Amygdala (tissue), 56 donors: Measurements from ENCODE around the gene HIVEP3.
"Not testable (repeated sequence)": the region's sequence is repeated elsewhere in the genome, so short reads cannot be mapped to it uniquely, and the experiment has no call there.

Experiments
- DNase-seq, 56 donors: peaks; one replicate each; lab custom pipeline; 2025; lab: John Stamatoyannopoulos, UW

The HIVEP3 gene

GRCh38 chr1:41918450-41919043 lies at the start of gene HIVEP3:
Gene HIVEP3, minus strand, starts transcription at chr1:41918922.
- peak in 24 of 56 donors; percentile 4 to 67 (median 30) for DNase-seq

GRCh38 chr1:41964400-41964799 lies 45.7 kb upstream of the HIVEP3 start:
- no peak for DNase-seq

GRCh38 chr1:41963636-41964035 lies 44.9 kb upstream of the HIVEP3 start:
- no peak for DNase-seq

- DNase-seq = no peak
These were observed 39.4 kb upstream of the HIVEP3 start for GRCh38 chr1:41958015-41958673.

- DNase-seq = no peak
These were observed 38.8 kb upstream of the HIVEP3 start for GRCh38 chr1:41957568-41957967.

DNA sequence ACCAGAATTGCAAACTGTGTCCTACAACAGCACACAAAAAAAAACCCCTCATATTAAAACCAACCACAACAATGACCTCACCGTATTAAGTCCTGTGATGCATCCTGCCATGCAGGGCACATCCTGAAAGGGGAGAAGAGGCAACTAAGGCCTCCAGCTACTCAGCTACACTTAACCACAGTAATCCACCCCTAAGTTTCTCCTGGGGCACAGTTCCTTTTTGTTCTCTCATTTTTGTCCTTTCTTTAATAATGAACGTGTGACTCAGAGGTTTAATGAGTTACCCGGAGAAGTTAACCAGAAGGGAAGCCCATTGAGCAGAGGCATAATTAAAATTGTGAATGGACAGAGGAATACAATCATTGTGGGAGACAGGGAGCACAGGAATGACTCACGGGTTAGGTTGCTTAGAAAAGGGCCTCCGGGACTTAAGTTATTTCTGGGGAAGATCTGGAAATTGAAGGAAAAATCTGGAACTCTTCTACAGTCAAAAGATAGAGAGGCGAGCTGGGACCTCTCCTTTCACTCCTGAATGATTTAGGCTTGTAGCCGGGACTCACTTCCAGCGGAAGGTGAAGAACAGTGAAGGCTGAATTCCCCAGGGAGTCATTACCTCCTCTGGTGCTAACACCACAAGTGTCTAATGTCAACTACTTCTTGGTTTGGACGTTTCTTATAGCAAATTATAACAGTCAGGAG lies 36.9 kb upstream of the HIVEP3 start:
- no peak for DNase-seq

GRCh38 chr1:41954533-41954944 lies 35.8 kb upstream of the HIVEP3 start:
- no peak for DNase-seq

DNA sequence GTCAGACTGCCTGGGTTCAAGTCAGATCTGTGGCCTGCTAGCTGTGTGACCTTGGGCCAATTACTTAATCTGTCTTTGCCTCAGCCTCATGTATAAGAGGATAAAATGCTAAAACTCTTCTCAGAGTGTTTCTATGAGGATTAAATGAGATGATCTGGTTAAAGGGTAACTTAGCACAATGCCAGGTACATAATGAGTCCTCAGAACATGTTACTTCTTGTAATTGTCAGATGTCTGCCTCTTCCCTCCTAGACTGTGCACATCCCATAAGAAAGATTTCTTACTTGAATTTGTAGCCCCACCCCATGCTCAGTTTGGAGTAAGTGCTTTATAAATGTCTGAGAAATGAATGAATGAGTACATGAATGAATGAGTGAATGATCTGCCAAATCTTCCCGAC lies 34.6 kb upstream of the HIVEP3 start:
- DNase-seq = no peak

- DNase-seq = no peak
These were observed 33.5 kb upstream of the HIVEP3 start for GRCh38 chr1:41952208-41952607.

- DNase-seq = not testable (repeated sequence)
These were observed 32.8 kb upstream of the HIVEP3 start for GRCh38 chr1:41951492-41951891.

DNA sequence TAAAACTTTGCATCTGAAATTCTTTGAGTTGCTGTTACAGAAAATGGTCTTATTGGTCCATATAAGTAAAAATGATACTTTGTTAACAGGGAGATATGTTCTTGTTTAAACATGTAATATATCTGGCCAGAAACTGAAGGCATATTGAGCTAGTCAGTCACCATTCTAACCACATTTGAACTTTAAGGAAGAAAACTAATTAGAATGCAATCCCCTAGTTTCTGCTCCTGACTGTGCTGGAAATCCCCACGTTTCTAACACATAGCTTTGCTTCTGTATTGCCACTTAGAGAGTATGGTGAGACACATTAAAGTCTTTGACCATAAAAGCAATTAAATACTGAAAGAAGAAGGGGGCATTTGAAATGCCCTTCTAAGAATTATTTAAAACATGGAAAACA lies 32.1 kb upstream of the HIVEP3 start:
- DNase-seq = no peak

- not testable (repeated sequence) for DNase-seq
These were observed 27.2 kb upstream of the HIVEP3 start for GRCh38 chr1:41945946-41946345.

DNA sequence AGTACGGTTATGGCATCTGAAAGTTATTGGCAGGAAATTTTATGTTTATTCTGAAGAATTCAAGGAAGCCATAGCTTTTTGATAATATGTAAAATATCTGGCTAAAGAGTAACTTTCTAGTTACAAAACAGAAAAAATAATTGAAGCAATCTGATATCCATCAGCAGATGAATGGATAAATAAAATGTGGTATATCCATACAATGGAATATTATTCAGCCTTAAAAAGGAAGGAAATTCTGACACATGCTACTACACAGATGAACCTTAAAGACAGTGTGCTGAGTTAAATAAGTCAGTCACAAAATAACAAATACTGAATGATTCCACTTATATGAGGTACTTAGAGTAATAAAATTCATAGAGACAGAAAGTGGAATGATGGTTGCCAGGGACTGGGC lies 25.0 kb upstream of the HIVEP3 start:
- no peak for DNase-seq

GRCh38 chr1:41942278-41942677 lies 23.6 kb upstream of the HIVEP3 start:
- no peak for DNase-seq

GRCh38 chr1:41941381-41941780 lies 22.7 kb upstream of the HIVEP3 start:
- no peak for DNase-seq

GRCh38 chr1:41939194-41939593 lies 20.5 kb upstream of the HIVEP3 start:
- DNase-seq = no peak

DNA sequence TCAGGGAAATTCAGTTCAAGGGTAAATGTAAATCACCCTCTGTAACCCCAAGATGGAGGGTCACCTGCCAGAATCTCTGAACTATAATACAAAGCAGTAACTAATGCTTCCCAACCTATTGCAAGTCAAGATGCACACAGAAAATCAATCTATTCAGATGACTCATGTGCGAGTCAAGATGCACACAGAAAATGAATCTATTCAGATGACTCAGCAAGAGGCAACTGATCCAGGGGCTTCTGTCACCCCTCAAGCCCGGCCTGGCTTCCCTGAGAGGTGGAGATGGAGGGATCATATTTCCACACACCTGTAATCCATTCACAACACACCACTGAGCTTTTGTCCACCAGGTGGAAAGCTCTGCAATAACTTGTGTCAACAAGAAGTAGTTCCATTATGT lies 17.4 kb upstream of the HIVEP3 start:
- DNase-seq = no peak

GRCh38 chr1:41935226-41935625 lies 16.5 kb upstream of the HIVEP3 start:
- DNase-seq = peak in 3 of 56 donors; percentile 2 to 9 (median 6)

GRCh38 chr1:41933106-41933505 lies 14.4 kb upstream of the HIVEP3 start:
- no peak for DNase-seq

DNA sequence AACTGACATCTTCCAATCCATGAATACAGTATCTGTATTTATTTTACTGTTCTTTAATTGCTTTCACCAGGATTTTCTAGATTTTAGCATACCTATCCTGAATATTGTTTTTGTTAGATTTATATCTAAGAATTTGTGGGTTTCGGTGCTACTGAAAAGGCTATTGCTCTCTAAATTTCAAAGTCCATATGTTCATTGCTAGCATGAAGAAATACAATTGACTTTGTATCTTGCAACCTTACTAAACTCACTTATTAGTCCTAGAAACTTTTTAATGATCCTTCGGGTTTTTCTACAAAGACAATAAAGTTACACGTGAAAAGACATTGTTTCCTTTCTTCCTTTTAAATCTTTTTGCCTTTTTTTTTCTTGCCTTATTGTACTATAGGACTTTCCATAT lies 12.9 kb upstream of the HIVEP3 start:
- no peak for DNase-seq

GRCh38 chr1:41927118-41927517 lies 8.4 kb upstream of the HIVEP3 start:
- no peak for DNase-seq

DNA sequence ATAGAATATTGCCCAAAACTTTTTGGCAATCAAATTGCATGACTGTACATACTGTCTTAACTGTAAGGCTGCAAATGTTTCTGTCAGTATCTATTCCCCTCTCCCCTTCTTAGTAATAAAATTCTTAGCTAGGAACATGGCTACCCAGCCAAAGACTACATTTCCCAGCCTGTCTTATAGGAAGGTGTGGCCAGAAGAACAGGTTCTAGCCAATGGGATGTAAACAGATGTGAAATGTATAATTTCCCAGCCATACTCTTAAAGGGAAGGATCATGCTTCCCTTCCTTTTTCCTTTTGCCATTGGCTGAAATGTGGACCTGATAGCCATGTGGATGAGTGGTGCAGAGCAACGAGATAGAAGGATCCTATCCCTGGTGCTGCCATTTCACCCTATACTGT lies 7.0 kb upstream of the HIVEP3 start:
- no peak for DNase-seq
